A673 (cell line): ENCODE data around the gene OR7D2.

Experiments used
- EZH2 ChIP-seq: fragments of 200-600 bp; sonication (generic); IDR thresholded peaks from 2 replicates; pipeline ENCODE4 v1.6.1; 2017; ENCODE audit warnings: borderline replicate concordance, low read depth, mild to moderate bottlenecking, mixed read lengths, antibody characterized with exemption, low read length; ENCODE audit not compliant: poor library complexity, severe bottlenecking
- TF ChIP-seq, protein P1 (sequence below): fragments of 300-800, 200-600 bp; sonication (generic); conservative IDR thresholded peaks from 2 replicates; pipeline ENCODE4 v1.5.1; 2017; ENCODE audit warnings: low read depth, mild to moderate bottlenecking, antibody characterized with exemption, low read length, moderate library complexity, mixed read lengths

DNA sequence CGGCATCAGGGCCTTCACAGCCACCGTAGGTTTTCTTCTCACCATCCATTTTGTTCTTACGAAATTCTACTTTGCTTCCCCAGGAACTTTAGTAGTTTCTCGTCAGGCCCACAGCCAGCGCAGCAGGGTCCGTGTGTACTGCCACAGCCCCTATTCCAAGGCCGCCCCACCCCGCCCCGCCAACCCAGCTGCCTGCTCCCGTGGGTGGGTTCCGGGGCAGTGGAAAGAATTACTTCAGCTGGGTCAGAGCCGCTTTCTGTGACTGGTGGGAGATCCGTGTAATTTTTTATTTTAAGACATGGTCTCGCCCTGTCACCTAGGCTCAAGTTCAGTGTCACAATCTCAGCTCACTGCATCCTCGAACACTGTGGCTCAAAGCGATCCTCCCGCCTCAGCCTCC is 4.2 kb downstream of the OR7D2 start:
- TF ChIP-seq, protein P1, sequence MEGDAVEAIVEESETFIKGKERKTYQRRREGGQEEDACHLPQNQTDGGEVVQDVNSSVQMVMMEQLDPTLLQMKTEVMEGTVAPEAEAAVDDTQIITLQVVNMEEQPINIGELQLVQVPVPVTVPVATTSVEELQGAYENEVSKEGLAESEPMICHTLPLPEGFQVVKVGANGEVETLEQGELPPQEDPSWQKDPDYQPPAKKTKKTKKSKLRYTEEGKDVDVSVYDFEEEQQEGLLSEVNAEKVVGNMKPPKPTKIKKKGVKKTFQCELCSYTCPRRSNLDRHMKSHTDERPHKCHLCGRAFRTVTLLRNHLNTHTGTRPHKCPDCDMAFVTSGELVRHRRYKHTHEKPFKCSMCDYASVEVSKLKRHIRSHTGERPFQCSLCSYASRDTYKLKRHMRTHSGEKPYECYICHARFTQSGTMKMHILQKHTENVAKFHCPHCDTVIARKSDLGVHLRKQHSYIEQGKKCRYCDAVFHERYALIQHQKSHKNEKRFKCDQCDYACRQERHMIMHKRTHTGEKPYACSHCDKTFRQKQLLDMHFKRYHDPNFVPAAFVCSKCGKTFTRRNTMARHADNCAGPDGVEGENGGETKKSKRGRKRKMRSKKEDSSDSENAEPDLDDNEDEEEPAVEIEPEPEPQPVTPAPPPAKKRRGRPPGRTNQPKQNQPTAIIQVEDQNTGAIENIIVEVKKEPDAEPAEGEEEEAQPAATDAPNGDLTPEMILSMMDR = no peak
- no peak for TF ChIP-seq EZH2
